Hematopoietic multipotent progenitor cell treated with erythropoietin and hydrocortisone succinate and interleukin-3 and kit ligand, for 17 days (in vitro differentiated cells): ENCODE results near the gene BRMS1L.
A peak's percentile ranks its signal among the peaks of the same experiment; 100 is the strongest.
"Not testable (repeated sequence)": the region's sequence is repeated elsewhere in the genome, so short reads cannot be mapped to it uniquely, and the experiment has no call there.

Experiments
- DNase-seq: peaks from one replicate; pipeline ENCODE4 v3.0.0-alpha.2; 2015; ENCODE audit warnings: low spot score

The BRMS1L gene

GRCh38 chr14:35826218-35826951, at the start of gene BRMS1L:
TSS of gene BRMS1L (plus strand) at chr14:35826338. CDS start at chr14:35826517, 179 bp downstream.
- DNase-seq = peak; percentile 88

GRCh38 chr14:35776823-35777222, 49.3 kb upstream of the BRMS1L start:
- no peak for DNase-seq

- DNase-seq = not testable (repeated sequence)
Observed at GRCh38 chr14:35777550-35777949, 48.6 kb upstream of the BRMS1L start.

- DNase-seq = no peak
Observed at GRCh38 chr14:35779368-35779767, 46.8 kb upstream of the BRMS1L start.

- DNase-seq = no peak
Observed at GRCh38 chr14:35783699-35784098, 42.4 kb upstream of the BRMS1L start.

- DNase-seq = no peak
Observed at GRCh38 chr14:35786856-35787255, 39.3 kb upstream of the BRMS1L start.

GRCh38 chr14:35789651-35790050, 36.5 kb upstream of the BRMS1L start:
- DNase-seq = no peak

GRCh38 chr14:35797796-35798195, 28.3 kb upstream of the BRMS1L start:
- no peak for DNase-seq

GRCh38 chr14:35806006-35806907, 19.9 kb upstream of the BRMS1L start:
- DNase-seq = no peak

- no peak for DNase-seq
Observed at GRCh38 chr14:35807131-35807961, 18.8 kb upstream of the BRMS1L start.

GRCh38 chr14:35808076-35808637, 18.0 kb upstream of the BRMS1L start:
- DNase-seq = peak; percentile 42

GRCh38 chr14:35808638-35809563, 17.2 kb upstream of the BRMS1L start, which contains the start of gene RALGAPA1:
TSS of gene RALGAPA1 (minus strand) at chr14:35809295. CDS start at chr14:35808835, 460 bp downstream.
- peak; percentile 87 for DNase-seq

- no peak for DNase-seq
Observed at GRCh38 chr14:35809597-35809996, 16.5 kb upstream of the BRMS1L start.

GRCh38 chr14:35810963-35811362, 15.2 kb upstream of the BRMS1L start:
- no peak for DNase-seq

GRCh38 chr14:35814371-35815005, 11.7 kb upstream of the BRMS1L start:
- peak; percentile 76 for DNase-seq

- peak; percentile 20 for DNase-seq
Observed at GRCh38 chr14:35818346-35819115, 7.6 kb upstream of the BRMS1L start.

GRCh38 chr14:35819591-35820540, 6.3 kb upstream of the BRMS1L start:
- DNase-seq = no peak
